ENCODE measurements around the gene SLC7A14.

Gene SLC7A14

GRCh38 chr3:170622369-170623159, 36.7 kb upstream of the SLC7A14 start:
- peak; percentile 8; the same call in 1 of the 2 replicates for TF ChIP-seq CTCF (IDR thresholded peaks at IDR 0.05; ENCODE audit: low read depth, low read length)
- peak; percentile 97 for DNase-seq (ENCODE audit: extremely low read depth, low read depth)

GRCh38 chr3:170621256-170621655, 35.4 kb upstream of the SLC7A14 start:
- TF ChIP-seq CTCF (IDR thresholded peaks at IDR 0.05; ENCODE audit: low read depth, low read length), result no peak
- DNase-seq (ENCODE audit: extremely low read depth, low read depth), result no peak

DNA sequence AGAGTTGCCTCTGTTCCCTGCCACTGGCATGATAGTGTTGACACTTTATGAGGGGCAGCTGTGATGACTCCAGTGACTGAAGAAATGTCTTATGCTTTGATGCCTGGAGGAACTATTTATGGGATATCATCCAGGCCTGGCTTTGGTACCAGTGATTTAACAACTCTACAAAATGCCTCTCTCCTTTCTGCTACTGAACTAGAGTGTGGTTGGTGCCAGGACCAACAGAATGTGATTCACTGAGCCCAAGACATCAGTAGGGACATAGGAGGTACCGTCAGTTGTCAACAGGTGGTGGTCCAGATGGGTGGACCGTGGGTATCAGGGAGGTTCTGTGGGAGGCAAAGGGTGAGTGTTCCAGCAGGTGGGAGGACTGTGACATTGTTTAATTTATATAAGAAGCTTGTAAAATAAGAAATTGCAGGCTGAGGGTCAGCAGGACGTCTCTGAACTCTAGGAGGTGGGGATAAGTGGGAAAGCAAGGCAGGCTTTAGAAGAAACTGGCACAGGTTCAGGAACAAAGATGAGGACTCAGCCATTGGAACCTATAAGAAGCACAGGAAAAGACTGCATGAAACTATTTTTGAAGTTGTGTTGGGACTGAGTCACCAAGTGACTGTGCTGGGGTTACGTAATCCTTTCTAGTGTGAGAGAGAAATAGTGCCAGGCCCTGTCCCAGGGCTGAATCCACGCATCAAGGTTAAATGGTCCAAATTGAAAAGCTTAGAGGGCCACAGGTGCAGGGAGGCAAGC, 28.5 kb upstream of the SLC7A14 start:
- peak; percentile 50 for DNase-seq (ENCODE audit: extremely low read depth, low read depth)
- no peak for TF ChIP-seq CTCF (IDR thresholded peaks at IDR 0.05; ENCODE audit: low read depth, low read length)

DNA sequence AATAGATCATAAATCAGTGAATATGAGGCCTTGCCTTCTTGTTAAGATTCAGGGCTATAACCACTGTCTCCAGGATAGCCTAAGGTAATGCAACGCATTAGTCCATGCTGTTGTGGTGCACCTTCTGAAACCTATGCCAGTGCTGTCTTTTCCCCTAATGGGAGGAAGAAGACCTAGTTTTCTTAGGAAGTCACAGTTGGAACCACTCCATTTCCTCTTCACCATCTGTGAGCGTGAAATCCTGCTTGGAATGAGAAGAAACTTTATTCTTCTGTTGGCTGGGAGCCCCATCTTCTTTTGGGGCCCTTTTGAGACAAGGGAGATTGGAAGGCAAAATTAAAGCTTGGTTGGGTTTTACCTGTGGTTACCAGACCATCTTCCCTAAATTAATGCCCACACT, 25.9 kb upstream of the SLC7A14 start:
- TF ChIP-seq CTCF (IDR thresholded peaks at IDR 0.05; ENCODE audit: low read depth, low read length), result no peak
- no peak for DNase-seq (ENCODE audit: extremely low read depth, low read depth)

GRCh38 chr3:170610321-170610884, 24.5 kb upstream of the SLC7A14 start:
- TF ChIP-seq CTCF (IDR thresholded peaks at IDR 0.05; ENCODE audit: low read depth, low read length), result no peak
- DNase-seq (ENCODE audit: extremely low read depth, low read depth), result no peak

DNA sequence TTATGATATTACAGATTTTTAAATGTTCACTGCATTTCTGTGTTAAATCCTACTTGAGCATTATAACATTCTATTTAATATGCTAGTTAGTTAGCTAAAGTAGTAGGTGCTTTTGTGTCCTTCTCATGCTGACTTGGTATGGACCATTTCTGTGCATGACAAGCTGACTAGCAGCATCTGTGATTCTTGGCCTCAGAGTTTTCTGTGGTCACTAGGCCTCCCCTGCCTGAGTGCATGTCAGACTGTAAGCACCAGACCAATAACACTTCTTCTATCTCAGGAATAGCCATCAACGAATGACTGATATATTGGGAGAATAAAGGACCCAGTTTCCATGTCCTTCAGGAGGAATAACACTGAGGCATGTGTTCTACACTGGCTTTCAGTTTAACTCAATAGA, 22.6 kb upstream of the SLC7A14 start:
- TF ChIP-seq CTCF (IDR thresholded peaks at IDR 0.05; ENCODE audit: low read depth, low read length), result no peak
- no peak for DNase-seq (ENCODE audit: extremely low read depth, low read depth)

- no peak for DNase-seq (ENCODE audit: extremely low read depth, low read depth)
- TF ChIP-seq CTCF (IDR thresholded peaks at IDR 0.05; ENCODE audit: low read depth, low read length), result no peak
These were observed 20.8 kb upstream of the SLC7A14 start for GRCh38 chr3:170606675-170607074.

Data from AG09319 (cell line).